Measurements from ENCODE around the gene DUSP21. TPM values are rescaled to one million over a fixed set of nuclear protein-coding genes. Genes with fewer than 3 reads are reported as not detected.
"Not testable (repeated sequence)": the region's sequence is repeated elsewhere in the genome, so short reads cannot be mapped to it uniquely, and the experiment has no call there.

DUSP21 gene
- total RNA-seq, 1 donor from 2014 or later = not detected

- Mint-ChIP-seq H3K27ac (ENCODE audit: unreplicated experiment) (no peak overlapping the region), H3K4me3 (ENCODE audit: unreplicated experiment) (no peak overlapping the region), H3K4me1 (ENCODE audit: low read depth, unreplicated experiment) (no peaks in the 10 kb centered on the region), H3K36me3 (ENCODE audit: unreplicated experiment) (no peaks in the 10 kb centered on the region), H3K27me3 (ENCODE audit: unreplicated experiment) (no peaks in the 10 kb centered on the region), H3K9me3 (ENCODE audit: unreplicated experiment) (no peaks in the 10 kb centered on the region)
- no peak for TF ChIP-seq CTCF (IDR thresholded peaks at IDR 0.05; ENCODE audit: partially characterized antibody, unreplicated experiment)
- no peak for DNase-seq
Observed at GRCh38 chrX:44817029-44817428, 26.8 kb upstream of the DUSP21 start.

DNA sequence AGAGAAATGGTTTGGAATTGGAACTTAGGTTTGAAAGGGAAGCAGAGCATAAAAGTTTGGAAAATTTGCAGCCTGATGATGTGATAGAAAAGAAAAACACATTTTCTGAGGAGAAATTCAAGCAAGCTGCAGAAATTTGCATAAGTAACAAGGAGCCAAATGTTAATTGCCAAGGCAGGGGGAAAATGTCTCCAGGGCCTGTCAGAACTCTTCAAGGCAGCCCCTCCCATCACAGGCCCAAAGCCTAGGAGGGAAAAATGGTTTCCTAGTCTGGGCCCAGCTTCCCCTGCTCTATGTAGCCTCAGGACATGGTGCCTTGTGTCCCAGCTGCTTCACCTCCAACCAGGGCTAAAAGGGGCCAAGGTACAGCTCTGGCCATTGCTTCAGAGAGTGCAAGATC is 21.2 kb upstream of the DUSP21 start:
- H3K27me3 Mint-ChIP-seq (ENCODE audit: unreplicated experiment) = no peaks in the 10 kb centered on the region
- no peaks in the 10 kb centered on the region for H3K9me3 Mint-ChIP-seq (ENCODE audit: unreplicated experiment)
- no peak overlapping the region for H3K27ac Mint-ChIP-seq (ENCODE audit: unreplicated experiment)
- no peaks in the 10 kb centered on the region for H3K36me3 Mint-ChIP-seq (ENCODE audit: unreplicated experiment)
- no peak overlapping the region for H3K4me3 Mint-ChIP-seq (ENCODE audit: unreplicated experiment)
- no peaks in the 10 kb centered on the region for H3K4me1 Mint-ChIP-seq (ENCODE audit: low read depth, unreplicated experiment)
- DNase-seq = no peak
- no peak for TF ChIP-seq CTCF (IDR thresholded peaks at IDR 0.05; ENCODE audit: partially characterized antibody, unreplicated experiment)

- not testable (repeated sequence) for H3K36me3 Mint-ChIP-seq (ENCODE audit: unreplicated experiment); H3K4me3 Mint-ChIP-seq (ENCODE audit: unreplicated experiment); H3K4me1 Mint-ChIP-seq (ENCODE audit: low read depth, unreplicated experiment); H3K9me3 Mint-ChIP-seq (ENCODE audit: unreplicated experiment); DNase-seq; H3K27ac Mint-ChIP-seq (ENCODE audit: unreplicated experiment); H3K27me3 Mint-ChIP-seq (ENCODE audit: unreplicated experiment)
Observed at GRCh38 chrX:44823193-44823592, 20.6 kb upstream of the DUSP21 start.

DNA sequence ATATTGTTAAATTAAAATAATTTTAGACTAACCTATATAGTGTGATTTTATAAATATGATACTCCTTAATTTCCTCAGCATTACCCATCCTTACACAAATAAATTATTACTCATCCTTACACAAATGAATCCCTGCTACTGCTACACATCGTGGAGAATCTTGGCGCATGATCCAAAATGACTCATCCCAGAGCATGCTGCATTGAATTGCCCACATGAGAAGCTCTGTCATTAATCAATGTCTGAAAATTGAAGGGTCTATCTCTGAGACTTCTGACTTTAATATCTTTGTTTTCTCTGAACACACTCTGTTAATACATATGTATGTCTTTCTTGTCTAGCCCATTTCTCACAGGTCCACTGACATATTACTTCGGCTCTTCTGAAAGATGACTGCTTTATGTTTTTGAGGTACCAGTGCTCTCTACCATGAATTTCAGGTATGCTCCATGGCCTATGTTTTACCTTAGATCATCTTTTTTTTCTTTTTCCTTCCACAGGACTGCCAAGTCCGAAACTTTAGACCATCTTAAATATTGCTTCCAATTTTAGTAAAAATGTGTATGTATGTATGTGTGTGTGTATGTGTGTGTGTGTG is 15.7 kb upstream of the DUSP21 start:
- H3K27ac Mint-ChIP-seq (ENCODE audit: unreplicated experiment) = no peak overlapping the region
- TF ChIP-seq CTCF (IDR thresholded peaks at IDR 0.05; ENCODE audit: partially characterized antibody, unreplicated experiment) = no peak
- H3K4me1 Mint-ChIP-seq (ENCODE audit: low read depth, unreplicated experiment) = no peaks in the 10 kb centered on the region
- no peaks in the 10 kb centered on the region for H3K27me3 Mint-ChIP-seq (ENCODE audit: unreplicated experiment)
- H3K9me3 Mint-ChIP-seq (ENCODE audit: unreplicated experiment) = no peaks in the 10 kb centered on the region
- H3K36me3 Mint-ChIP-seq (ENCODE audit: unreplicated experiment) = no peaks in the 10 kb centered on the region
- H3K4me3 Mint-ChIP-seq (ENCODE audit: unreplicated experiment) = no peak overlapping the region
- no peak for DNase-seq

DNA sequence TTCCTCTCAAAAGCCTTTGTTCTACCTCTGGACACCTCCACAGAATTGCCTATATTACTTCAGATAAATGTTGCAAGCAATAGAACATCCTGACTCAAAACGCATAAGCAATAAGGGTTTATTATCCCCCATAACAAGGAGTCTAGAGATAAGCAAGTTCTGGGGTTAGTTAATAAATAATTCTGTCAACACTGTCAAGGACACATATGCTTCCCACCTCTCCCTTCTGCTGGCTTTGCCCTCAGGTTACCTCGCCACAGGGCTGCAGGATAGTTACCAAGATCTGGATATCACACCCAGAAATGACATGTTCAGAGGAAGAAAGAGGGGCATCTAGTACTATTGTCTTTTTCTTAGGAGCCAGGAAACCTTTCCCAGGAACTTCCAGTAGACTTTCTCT is 14.0 kb upstream of the DUSP21 start:
- Mint-ChIP-seq H3K4me3 (ENCODE audit: unreplicated experiment) (no peak overlapping the region), H3K36me3 (ENCODE audit: unreplicated experiment) (no peaks in the 10 kb centered on the region), H3K9me3 (ENCODE audit: unreplicated experiment) (no peaks in the 10 kb centered on the region), H3K4me1 (ENCODE audit: low read depth, unreplicated experiment) (no peaks in the 10 kb centered on the region), H3K27me3 (ENCODE audit: unreplicated experiment) (no peaks in the 10 kb centered on the region), H3K27ac (ENCODE audit: unreplicated experiment) (no peak overlapping the region)
- no peak for DNase-seq
- no peak for TF ChIP-seq CTCF (IDR thresholded peaks at IDR 0.05; ENCODE audit: partially characterized antibody, unreplicated experiment)
